Stimulated activated CD8-positive, alpha-beta memory T cell treated with anti-CD3 and anti-CD28 coated beads, Interleukin-12 subunit alpha, Interleukin-12 subunit beta, amount 100 ng/mL, for 24 hours (primary cell): ENCODE data around the gene CST11.
"Not testable (repeated sequence)": the region's sequence is repeated elsewhere in the genome, so short reads cannot be mapped to it uniquely, and the experiment has no call there.

Experiments
- DNase-seq: peaks from one replicate; pipeline ENCODE4 v3.0.0-alpha.2; 2020; ENCODE audit errors: extremely low read depth

The CST11 gene

GRCh38 chr20:23452776-23453175, at the start of gene CST11:
TSS of gene CST11 (minus strand) at chr20:23452876. CDS start at chr20:23452811, 65 bp downstream.
- DNase-seq: no peak

GRCh38 chr20:23501926-23502325, 49.2 kb upstream of the CST11 start:
- no peak for DNase-seq

- no peak for DNase-seq
These were observed 44.9 kb upstream of the CST11 start for GRCh38 chr20:23497536-23497935.

GRCh38 chr20:23493172-23493772, 40.6 kb upstream of the CST11 start:
- DNase-seq: no peak

- no peak for DNase-seq
These were observed 39.6 kb upstream of the CST11 start for GRCh38 chr20:23492292-23492691.

GRCh38 chr20:23490817-23491216, 38.1 kb upstream of the CST11 start, which contains the start of gene CST8:
TSS of gene CST8 (plus strand) at chr20:23491117. CDS start at chr20:23491668, 551 bp downstream.
- DNase-seq: no peak

GRCh38 chr20:23488996-23489395, 36.3 kb upstream of the CST11 start:
- no peak for DNase-seq

GRCh38 chr20:23488470-23488869, 35.8 kb upstream of the CST11 start:
- DNase-seq: no peak

GRCh38 chr20:23484081-23484480, 31.4 kb upstream of the CST11 start:
- no peak for DNase-seq

GRCh38 chr20:23482138-23482537, 29.5 kb upstream of the CST11 start:
- DNase-seq: no peak

GRCh38 chr20:23479043-23479442, 26.4 kb upstream of the CST11 start:
- no peak for DNase-seq

GRCh38 chr20:23477223-23477622, 24.5 kb upstream of the CST11 start:
- DNase-seq: no peak

- DNase-seq: no peak
These were observed 23.5 kb upstream of the CST11 start for GRCh38 chr20:23476015-23476754.

- DNase-seq: no peak
These were observed 22.7 kb upstream of the CST11 start for GRCh38 chr20:23475395-23475794.

- not testable (repeated sequence) for DNase-seq
These were observed 20.6 kb upstream of the CST11 start for GRCh38 chr20:23473293-23473692.

- not testable (repeated sequence) for DNase-seq
These were observed 19.6 kb upstream of the CST11 start for GRCh38 chr20:23472306-23472705.

- not testable (repeated sequence) for DNase-seq
These were observed 14.3 kb upstream of the CST11 start for GRCh38 chr20:23466961-23467360.

- DNase-seq: no peak
These were observed 8.5 kb upstream of the CST11 start for GRCh38 chr20:23461180-23461579.

GRCh38 chr20:23459461-23460150, 6.9 kb upstream of the CST11 start:
- DNase-seq: no peak

- no peak for DNase-seq
These were observed 4.2 kb upstream of the CST11 start for GRCh38 chr20:23456873-23457272.

- no peak for DNase-seq
These were observed 3.7 kb upstream of the CST11 start for GRCh38 chr20:23456409-23456808.

- DNase-seq: no peak
These were observed 3.0 kb upstream of the CST11 start for GRCh38 chr20:23455639-23456038.

- DNase-seq: no peak
These were observed 2.1 kb upstream of the CST11 start for GRCh38 chr20:23454816-23455215.
